ENCODE data around the gene PAX7.
"Not testable (repeated sequence)": the region's sequence is repeated elsewhere in the genome, so short reads cannot be mapped to it uniquely, and the experiment has no call there.

- TF ChIP-seq POLR2A (IDR thresholded peaks at IDR 0.05; ENCODE audit: low read depth, low read length); MAFK (IDR thresholded peaks at IDR 0.05; ENCODE audit: low read depth, low read length); FOS (IDR thresholded peaks at IDR 0.05; ENCODE audit: low read depth, low read length); CTCF (conservative IDR thresholded peaks at IDR 0.05; ENCODE audit: low read depth, low read length); RFX5 (IDR thresholded peaks at IDR 0.05; ENCODE audit: low read depth, low read length); NFE2L2 (IDR thresholded peaks at IDR 0.05; ENCODE audit: low read depth, low read length); CHD1 (IDR thresholded peaks at IDR 0.05; ENCODE audit: low read depth, low read length); USF2 (IDR thresholded peaks at IDR 0.05; ENCODE audit: low read depth, low read length); RAD21 (IDR thresholded peaks at IDR 0.05; ENCODE audit: low read length); MAZ (IDR thresholded peaks at IDR 0.05; ENCODE audit: borderline replicate concordance, low read depth, low read length): not testable (repeated sequence)
Observed at GRCh38 chr1:18694289-18694688, 63.6 kb downstream of the PAX7 start.

All from IMR-90 (cell line).